GM23338 (cell line): ENCODE results near the gene MPV17L.

Source experiments
- ETS1 ChIP-seq: IDR thresholded peaks from 2 replicates; pipeline ENCODE4 v1.6.1; 2016; ENCODE audit warnings: antibody characterized with exemption
- EZH2 ChIP-seq: fragments of 200-600 bp; sonication (generic); IDR thresholded peaks from one replicate; pipeline ENCODE4 v1.8.0; 2017; ENCODE audit warnings: antibody characterized with exemption, mild to moderate bottlenecking, low read depth; ENCODE audit not compliant: unreplicated experiment
- NANOG ChIP-seq: IDR thresholded peaks from 2 replicates; pipeline ENCODE4 v1.6.1; 2016; ENCODE audit warnings: antibody characterized with exemption, borderline replicate concordance
- POLR2AphosphoS5 ChIP-seq: IDR thresholded peaks from 2 replicates; pipeline ENCODE4 v1.6.1; 2016; ENCODE audit warnings: antibody characterized with exemption, low read depth
- STAT1 ChIP-seq: IDR thresholded peaks from one replicate; pipeline ENCODE4 v1.6.1; 2016; ENCODE audit warnings: antibody characterized with exemption; ENCODE audit not compliant: unreplicated experiment
- TF ChIP-seq, protein P1 (sequence below), 2 experiments: fragments of 200-600 bp in 1 of 2; sonication (generic) in 1 of 2; conservative IDR thresholded peaks; 2 replicates each; pipeline versions ENCODE4 v1.5.1 to v1.6.1; 2016 to 2017; ENCODE audit warnings: antibody characterized with exemption in 2 of 2, low read depth in 2 of 2, mild to moderate bottlenecking in 2 of 2, moderate library complexity in 1 of 2
- TF ChIP-seq, protein P2 (sequence below): IDR thresholded peaks from one replicate; pipeline ENCODE4 v1.6.1; 2018; ENCODE audit warnings: antibody characterized with exemption; ENCODE audit not compliant: unreplicated experiment

- TF ChIP-seq, protein P1, sequence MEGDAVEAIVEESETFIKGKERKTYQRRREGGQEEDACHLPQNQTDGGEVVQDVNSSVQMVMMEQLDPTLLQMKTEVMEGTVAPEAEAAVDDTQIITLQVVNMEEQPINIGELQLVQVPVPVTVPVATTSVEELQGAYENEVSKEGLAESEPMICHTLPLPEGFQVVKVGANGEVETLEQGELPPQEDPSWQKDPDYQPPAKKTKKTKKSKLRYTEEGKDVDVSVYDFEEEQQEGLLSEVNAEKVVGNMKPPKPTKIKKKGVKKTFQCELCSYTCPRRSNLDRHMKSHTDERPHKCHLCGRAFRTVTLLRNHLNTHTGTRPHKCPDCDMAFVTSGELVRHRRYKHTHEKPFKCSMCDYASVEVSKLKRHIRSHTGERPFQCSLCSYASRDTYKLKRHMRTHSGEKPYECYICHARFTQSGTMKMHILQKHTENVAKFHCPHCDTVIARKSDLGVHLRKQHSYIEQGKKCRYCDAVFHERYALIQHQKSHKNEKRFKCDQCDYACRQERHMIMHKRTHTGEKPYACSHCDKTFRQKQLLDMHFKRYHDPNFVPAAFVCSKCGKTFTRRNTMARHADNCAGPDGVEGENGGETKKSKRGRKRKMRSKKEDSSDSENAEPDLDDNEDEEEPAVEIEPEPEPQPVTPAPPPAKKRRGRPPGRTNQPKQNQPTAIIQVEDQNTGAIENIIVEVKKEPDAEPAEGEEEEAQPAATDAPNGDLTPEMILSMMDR (conservative IDR thresholded peaks at IDR 0.05; ENCODE audit: low read depth in 2 of 2), result no peak
- TF ChIP-seq EZH2, result no peak
- no peak for TF ChIP-seq POLR2AphosphoS5
- no peak for TF ChIP-seq STAT1
- TF ChIP-seq ETS1, result no peak
- TF ChIP-seq NANOG, result no peak
- TF ChIP-seq, protein P2, sequence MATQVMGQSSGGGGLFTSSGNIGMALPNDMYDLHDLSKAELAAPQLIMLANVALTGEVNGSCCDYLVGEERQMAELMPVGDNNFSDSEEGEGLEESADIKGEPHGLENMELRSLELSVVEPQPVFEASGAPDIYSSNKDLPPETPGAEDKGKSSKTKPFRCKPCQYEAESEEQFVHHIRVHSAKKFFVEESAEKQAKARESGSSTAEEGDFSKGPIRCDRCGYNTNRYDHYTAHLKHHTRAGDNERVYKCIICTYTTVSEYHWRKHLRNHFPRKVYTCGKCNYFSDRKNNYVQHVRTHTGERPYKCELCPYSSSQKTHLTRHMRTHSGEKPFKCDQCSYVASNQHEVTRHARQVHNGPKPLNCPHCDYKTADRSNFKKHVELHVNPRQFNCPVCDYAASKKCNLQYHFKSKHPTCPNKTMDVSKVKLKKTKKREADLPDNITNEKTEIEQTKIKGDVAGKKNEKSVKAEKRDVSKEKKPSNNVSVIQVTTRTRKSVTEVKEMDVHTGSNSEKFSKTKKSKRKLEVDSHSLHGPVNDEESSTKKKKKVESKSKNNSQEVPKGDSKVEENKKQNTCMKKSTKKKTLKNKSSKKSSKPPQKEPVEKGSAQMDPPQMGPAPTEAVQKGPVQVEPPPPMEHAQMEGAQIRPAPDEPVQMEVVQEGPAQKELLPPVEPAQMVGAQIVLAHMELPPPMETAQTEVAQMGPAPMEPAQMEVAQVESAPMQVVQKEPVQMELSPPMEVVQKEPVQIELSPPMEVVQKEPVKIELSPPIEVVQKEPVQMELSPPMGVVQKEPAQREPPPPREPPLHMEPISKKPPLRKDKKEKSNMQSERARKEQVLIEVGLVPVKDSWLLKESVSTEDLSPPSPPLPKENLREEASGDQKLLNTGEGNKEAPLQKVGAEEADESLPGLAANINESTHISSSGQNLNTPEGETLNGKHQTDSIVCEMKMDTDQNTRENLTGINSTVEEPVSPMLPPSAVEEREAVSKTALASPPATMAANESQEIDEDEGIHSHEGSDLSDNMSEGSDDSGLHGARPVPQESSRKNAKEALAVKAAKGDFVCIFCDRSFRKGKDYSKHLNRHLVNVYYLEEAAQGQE, result no peak
Observed at GRCh38 chr16:15396948-15397594, 1.5 kb downstream of the MPV17L start.
